KMS-11 (cell line): ENCODE results near the gene LHFPL6.

ENCODE experiments used
- H2AFZ ChIP-seq: fragments of 200-600 bp; sonication (generic); 2 replicates; pipeline ENCODE4 v1.6.1; 2016; ENCODE audit warnings: antibody characterized with exemption, mixed run types, low read depth
- H3K27ac ChIP-seq: fragments of 200-600 bp; sonication (generic); 2 replicates; pipeline ENCODE4 v1.6.1; 2016; ENCODE audit warnings: mild to moderate bottlenecking, mixed run types
- H3K27me3 ChIP-seq: fragments of 200-600 bp; sonication (generic); 2 replicates; pipeline ENCODE4 v1.6.1; 2017; ENCODE audit warnings: mild to moderate bottlenecking, low read depth, mixed run types, moderate library complexity; ENCODE audit not compliant: insufficient read depth
- H3K36me3 ChIP-seq: fragments of 200-600 bp; sonication (generic); 2 replicates; pipeline ENCODE4 v1.6.1; 2017; ENCODE audit warnings: mild to moderate bottlenecking, mixed run types; ENCODE audit not compliant: insufficient read depth
- H3K4me1 ChIP-seq: fragments of 200-600 bp; sonication (generic); 2 replicates; pipeline ENCODE4 v1.6.1; 2016; ENCODE audit warnings: mild to moderate bottlenecking, low read depth, mixed run types; ENCODE audit not compliant: poor library complexity, severe bottlenecking
- H3K4me2 ChIP-seq: fragments of 200-600 bp; sonication (generic); 2 replicates; pipeline ENCODE4 v1.7.0; 2016; ENCODE audit warnings: mild to moderate bottlenecking, mixed run types
- H3K4me3 ChIP-seq: fragments of 200-600 bp; sonication (generic); IDR thresholded peaks from 2 replicates; pipeline ENCODE4 v1.6.1; 2017; ENCODE audit warnings: low read depth, low read length, mixed read lengths; ENCODE audit not compliant: insufficient read depth
- H3K79me2 ChIP-seq: fragments of 200-600 bp; sonication (generic); 2 replicates; pipeline ENCODE4 v1.6.1; 2016; ENCODE audit warnings: low read depth, mixed run types; ENCODE audit not compliant: insufficient read depth
- H3K9ac ChIP-seq: fragments of 200-600 bp; sonication (generic); 2 replicates; pipeline ENCODE4 v1.6.1; 2016; ENCODE audit warnings: mild to moderate bottlenecking, mixed run types
- H4K20me1 ChIP-seq: fragments of 200-600 bp; sonication (generic); 2 replicates; pipeline ENCODE4 v1.6.1; 2016; ENCODE audit warnings: mild to moderate bottlenecking, mixed run types; ENCODE audit not compliant: insufficient read depth
- TF ChIP-seq, protein P1 (sequence below): fragments of 200-600 bp; sonication (generic); conservative IDR thresholded peaks from 2 replicates; pipeline ENCODE4 v1.6.1; 2017; ENCODE audit warnings: low read depth, mild to moderate bottlenecking, antibody characterized with exemption, low read length, moderate library complexity, mixed read lengths

LHFPL6 gene

DNA sequence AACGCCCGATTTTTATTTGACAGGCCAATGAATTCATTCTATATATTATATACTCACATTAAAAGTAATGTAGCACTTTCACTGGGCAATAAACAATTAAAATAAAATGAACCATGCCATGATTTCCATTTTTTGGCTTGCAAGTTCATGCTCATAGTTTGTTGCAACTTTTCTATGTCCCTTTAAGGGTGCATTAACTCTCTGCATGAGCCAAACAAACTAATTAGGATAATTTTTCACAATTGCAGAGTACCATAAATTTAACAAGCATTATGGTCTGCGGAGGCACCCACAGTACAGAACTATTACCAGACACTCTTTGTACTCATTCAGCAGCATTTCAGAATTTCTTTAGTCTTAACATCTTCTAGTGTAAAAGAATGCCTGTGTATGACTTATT, 1.4 kb downstream of the LHFPL6 start:
- H2AFZ ChIP-seq, result no peak overlapping the region
- no peaks in the 10 kb centered on the region for H3K27me3 ChIP-seq
- no peak overlapping the region for H3K27ac ChIP-seq
- H3K79me2 ChIP-seq, result no peaks in the 10 kb centered on the region
- no peaks in the 10 kb centered on the region for H4K20me1 ChIP-seq
- H3K4me2 ChIP-seq, result peak overlapping the region; percentile 68
- H3K4me3 ChIP-seq, result no peak overlapping the region
- no peak overlapping the region for H3K9ac ChIP-seq
- no peaks in the 10 kb centered on the region for H3K4me1 ChIP-seq
- no peaks in the 10 kb centered on the region for H3K36me3 ChIP-seq
- TF ChIP-seq, protein P1, sequence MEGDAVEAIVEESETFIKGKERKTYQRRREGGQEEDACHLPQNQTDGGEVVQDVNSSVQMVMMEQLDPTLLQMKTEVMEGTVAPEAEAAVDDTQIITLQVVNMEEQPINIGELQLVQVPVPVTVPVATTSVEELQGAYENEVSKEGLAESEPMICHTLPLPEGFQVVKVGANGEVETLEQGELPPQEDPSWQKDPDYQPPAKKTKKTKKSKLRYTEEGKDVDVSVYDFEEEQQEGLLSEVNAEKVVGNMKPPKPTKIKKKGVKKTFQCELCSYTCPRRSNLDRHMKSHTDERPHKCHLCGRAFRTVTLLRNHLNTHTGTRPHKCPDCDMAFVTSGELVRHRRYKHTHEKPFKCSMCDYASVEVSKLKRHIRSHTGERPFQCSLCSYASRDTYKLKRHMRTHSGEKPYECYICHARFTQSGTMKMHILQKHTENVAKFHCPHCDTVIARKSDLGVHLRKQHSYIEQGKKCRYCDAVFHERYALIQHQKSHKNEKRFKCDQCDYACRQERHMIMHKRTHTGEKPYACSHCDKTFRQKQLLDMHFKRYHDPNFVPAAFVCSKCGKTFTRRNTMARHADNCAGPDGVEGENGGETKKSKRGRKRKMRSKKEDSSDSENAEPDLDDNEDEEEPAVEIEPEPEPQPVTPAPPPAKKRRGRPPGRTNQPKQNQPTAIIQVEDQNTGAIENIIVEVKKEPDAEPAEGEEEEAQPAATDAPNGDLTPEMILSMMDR, result no peak

DNA sequence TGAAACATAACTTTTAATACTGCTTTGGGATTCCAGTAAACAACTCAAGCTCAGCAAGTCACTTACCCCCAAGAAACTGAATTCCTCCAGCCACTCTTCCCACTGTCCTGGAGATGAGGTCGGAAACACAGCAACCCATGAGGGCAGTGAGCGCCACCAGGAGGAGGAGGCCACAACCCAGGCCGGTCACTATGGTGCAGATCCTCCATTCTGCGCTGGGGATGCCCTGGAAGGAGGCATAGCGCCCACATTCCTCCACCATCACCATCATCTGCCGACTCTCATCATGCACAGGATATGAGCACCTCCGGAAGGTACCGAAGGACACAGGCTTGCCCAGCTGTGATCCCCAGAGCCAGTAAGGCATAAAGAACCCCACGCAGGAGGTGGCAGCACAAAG, 2.2 kb downstream of the LHFPL6 start:
- Histone ChIP-seq H3K79me2 (no peaks in the 10 kb centered on the region), H4K20me1 (no peaks in the 10 kb centered on the region), H3K4me2 (no peak overlapping the region), H3K4me3 (no peak overlapping the region), H3K9ac (no peak overlapping the region), H3K27ac (no peak overlapping the region), H3K4me1 (no peaks in the 10 kb centered on the region), H2AFZ (no peak overlapping the region), H3K27me3 (no peaks in the 10 kb centered on the region), H3K36me3 (no peaks in the 10 kb centered on the region)
- TF ChIP-seq, protein P1, result no peak

DNA sequence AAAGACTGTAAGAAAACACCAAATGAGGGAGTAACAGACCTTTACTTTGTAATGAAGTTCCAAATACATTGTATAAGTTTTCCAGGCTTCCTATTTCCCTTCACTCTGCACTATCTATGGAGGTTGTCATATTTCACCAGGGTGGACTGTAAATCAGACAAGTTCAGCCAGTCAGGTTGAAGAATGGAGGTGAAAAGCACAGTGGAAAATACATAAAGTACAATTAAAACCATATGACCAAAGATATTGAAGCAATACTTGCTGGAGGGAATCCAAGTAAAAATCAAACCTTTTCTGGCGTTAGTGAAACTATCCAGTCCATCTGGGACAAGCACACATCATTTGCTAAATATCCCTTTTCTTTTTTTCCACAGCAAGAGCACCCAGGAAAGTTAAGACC, 3.2 kb downstream of the LHFPL6 start:
- no peaks in the 10 kb centered on the region for H3K4me1 ChIP-seq
- H3K27me3 ChIP-seq, result no peaks in the 10 kb centered on the region
- H3K4me3 ChIP-seq, result no peak overlapping the region
- H3K27ac ChIP-seq, result no peak overlapping the region
- no peak overlapping the region for H2AFZ ChIP-seq
- no peaks in the 10 kb centered on the region for H4K20me1 ChIP-seq
- no peaks in the 10 kb centered on the region for H3K36me3 ChIP-seq
- no peak overlapping the region for H3K4me2 ChIP-seq
- TF ChIP-seq, protein P1, result no peak
- H3K9ac ChIP-seq, result no peak overlapping the region
- no peaks in the 10 kb centered on the region for H3K79me2 ChIP-seq

DNA sequence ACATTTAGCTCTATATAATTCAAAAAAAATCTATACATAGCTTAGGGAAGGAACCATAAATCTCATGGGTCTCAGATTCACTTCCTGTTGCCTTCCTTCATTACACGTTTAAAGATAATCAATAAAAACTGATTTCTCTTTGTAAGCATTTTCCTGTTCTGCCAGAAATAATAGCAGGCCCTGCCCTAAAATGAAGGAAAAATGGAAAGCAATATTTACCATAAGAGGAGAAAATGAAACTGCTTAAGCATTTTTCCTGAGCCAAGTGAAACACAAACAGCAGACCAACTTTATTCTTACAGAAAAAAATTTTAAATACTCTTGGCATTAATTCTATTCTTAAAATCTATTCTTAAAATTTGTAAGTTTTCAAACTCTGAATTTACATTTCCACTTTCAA, 4.0 kb downstream of the LHFPL6 start:
- H3K36me3 ChIP-seq, result no peaks in the 10 kb centered on the region
- TF ChIP-seq, protein P1, result no peak
- H3K27me3 ChIP-seq, result no peaks in the 10 kb centered on the region
- no peak overlapping the region for H3K9ac ChIP-seq
- H3K4me2 ChIP-seq, result no peak overlapping the region
- no peak overlapping the region for H2AFZ ChIP-seq
- H3K27ac ChIP-seq, result no peak overlapping the region
- no peaks in the 10 kb centered on the region for H3K79me2 ChIP-seq
- no peaks in the 10 kb centered on the region for H3K4me1 ChIP-seq
- no peaks in the 10 kb centered on the region for H4K20me1 ChIP-seq
- no peak overlapping the region for H3K4me3 ChIP-seq

DNA sequence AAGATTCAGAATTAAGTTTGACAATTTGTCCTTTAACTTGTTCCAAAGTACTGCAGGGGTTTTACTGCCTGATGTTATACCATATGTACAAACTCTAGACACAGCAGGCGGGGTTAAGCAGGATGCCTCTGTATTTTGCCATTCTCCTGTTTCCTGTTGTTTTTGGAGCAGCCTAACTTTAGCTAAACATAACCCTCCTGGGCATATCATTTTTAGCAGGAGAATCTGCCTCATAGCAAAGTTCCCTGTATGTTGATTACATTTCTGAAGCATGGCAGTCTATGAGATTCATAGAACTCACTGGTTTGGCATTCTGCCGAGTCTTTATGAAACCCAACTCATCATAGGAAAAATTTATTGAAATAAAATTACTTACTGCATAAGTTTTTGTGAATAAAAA, 5.2 kb downstream of the LHFPL6 start:
- Histone ChIP-seq H2AFZ (no peak overlapping the region), H3K4me1 (no peaks in the 10 kb centered on the region), H4K20me1 (no peaks in the 10 kb centered on the region), H3K4me2 (no peak overlapping the region), H3K27me3 (no peaks in the 10 kb centered on the region), H3K9ac (no peak overlapping the region), H3K4me3 (no peak overlapping the region), H3K36me3 (no peaks in the 10 kb centered on the region), H3K27ac (no peak overlapping the region), H3K79me2 (no peaks in the 10 kb centered on the region)
- TF ChIP-seq, protein P1, result no peak
